GM12892 (cell line): ENCODE measurements around the gene ACSL5.

ENCODE experiments used
- POLR2A ChIP-seq: IDR thresholded peaks from 2 replicates; pipeline ENCODE4 v1.6.1; 2011; ENCODE audit warnings: low read depth, low read length, control low read depth
- POLR2AphosphoS5 ChIP-seq: IDR thresholded peaks from 2 replicates; pipeline ENCODE4 v1.6.1; 2011; ENCODE audit warnings: low read depth, low read length, control low read depth
- TAF1 ChIP-seq: IDR thresholded peaks from 2 replicates; pipeline ENCODE4 v1.6.1; 2011; ENCODE audit warnings: low read depth, mild to moderate bottlenecking, control low read depth, low read length, borderline replicate concordance

DNA sequence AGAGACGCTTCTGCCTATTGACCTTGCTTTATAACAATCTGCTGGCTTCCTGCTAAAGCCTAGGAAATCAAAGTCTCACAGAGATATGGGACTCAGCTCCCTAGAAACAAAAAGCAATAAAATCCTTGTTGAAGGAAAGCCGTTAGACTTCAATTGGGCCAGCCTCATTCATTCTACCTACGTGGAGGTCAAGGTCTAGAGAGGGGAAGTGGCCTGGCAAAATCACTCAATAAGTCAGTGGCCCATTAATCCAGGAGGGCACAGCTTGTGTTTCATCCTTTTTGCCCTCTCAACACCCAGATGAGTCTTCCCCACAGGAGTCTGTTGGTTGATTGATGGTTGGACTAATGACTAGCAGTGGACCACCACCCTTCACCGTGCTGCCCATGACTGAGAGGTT is 40.5 kb upstream of the ACSL5 start:
- no peak for TF ChIP-seq POLR2A
- TF ChIP-seq POLR2AphosphoS5: no peak
- TF ChIP-seq TAF1: no peak
